Prostate gland (tissue), 2 donors: ENCODE measurements around the gene NID1.

Experiments
- CTCF ChIP-seq, 4 experiments: fragments of 200-600 bp in 2 of 4; fragments of 450-650 bp in 2 of 4; sonication (generic) in 2 of 4; IDR thresholded peaks; 1 replicate in 3 of 4; 2 replicates in 1 of 4; pipeline ENCODE4 v1.5.1; 2016 to 2019; ENCODE audit warnings: antibody characterized with exemption in 4 of 4, mild to moderate bottlenecking in 2 of 4, moderate library complexity in 2 of 4
- POLR2A ChIP-seq: fragments of 450-650 bp; IDR thresholded peaks from one replicate; pipeline ENCODE4 v1.6.1; 2016; ENCODE audit warnings: antibody characterized with exemption, mild to moderate bottlenecking
- POLR2AphosphoS5 ChIP-seq: sonication (generic); formaldehyde crosslinking; IDR thresholded peaks from one replicate; pipeline ENCODE4 v1.6.1; 2017; ENCODE audit warnings: antibody characterized with exemption

DNA sequence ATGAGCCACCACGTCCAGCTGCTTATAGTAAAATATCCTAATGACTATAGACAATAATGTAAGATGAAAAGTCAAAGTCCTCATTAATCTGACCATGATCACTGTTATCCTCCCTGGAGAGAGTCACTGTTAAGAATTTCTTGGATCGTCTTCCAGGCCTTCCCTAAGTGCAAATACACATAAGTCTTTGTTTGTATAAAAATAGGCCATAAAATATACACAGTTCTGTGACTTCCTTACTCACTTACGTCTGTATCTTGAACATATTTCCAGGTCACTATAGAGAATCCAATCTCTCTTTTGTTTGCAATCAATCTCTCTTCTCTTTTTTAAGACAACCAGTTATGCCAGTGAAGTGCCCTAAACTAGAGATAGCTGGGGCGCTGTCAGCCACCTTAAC lies 109.1 kb downstream of the NID1 start:
- TF ChIP-seq CTCF (IDR thresholded peaks at IDR 0.05) (no peak), POLR2A (no peak), POLR2AphosphoS5 (peak; percentile 31)
